GM10266 (cell line): ENCODE results near the gene SLC30A3.

ENCODE experiments used
- DNase-seq: peaks from one replicate; pipeline ENCODE4 v3.0.0; 2012; ENCODE audit errors: extremely low spot score
- CTCF ChIP-seq: IDR thresholded peaks from 2 replicates; pipeline ENCODE4 v1.5.1; 2012; ENCODE audit warnings: mild to moderate bottlenecking, low read depth; ENCODE audit not compliant: control insufficient read depth, insufficient read depth; ENCODE audit errors: missing control alignments

SLC30A3 gene

GRCh38 chr2:27249159-27249890 lies 13.5 kb downstream of the SLC30A3 start:
- TF ChIP-seq CTCF: no peak
- no peak for DNase-seq

DNA sequence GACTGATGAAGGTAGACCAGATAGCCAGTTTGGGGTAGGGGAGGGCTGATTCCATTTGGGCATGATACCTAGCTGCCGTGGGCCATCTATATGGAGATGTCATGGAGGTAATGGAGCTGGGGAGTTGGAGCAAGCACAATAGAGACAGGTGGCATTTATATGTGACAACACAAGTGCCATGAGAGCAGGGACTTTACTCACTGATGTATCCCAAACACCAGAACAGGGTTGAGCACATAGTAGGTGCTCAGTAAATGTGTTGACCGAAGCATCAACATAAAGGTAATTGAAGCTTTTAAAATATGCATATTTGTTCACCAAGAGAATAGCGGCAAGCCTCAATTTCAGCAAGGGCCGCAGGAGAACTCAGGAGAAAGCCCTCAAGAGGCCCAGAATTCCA lies 15.0 kb downstream of the SLC30A3 start:
- DNase-seq: no peak
- TF ChIP-seq CTCF: no peak

DNA sequence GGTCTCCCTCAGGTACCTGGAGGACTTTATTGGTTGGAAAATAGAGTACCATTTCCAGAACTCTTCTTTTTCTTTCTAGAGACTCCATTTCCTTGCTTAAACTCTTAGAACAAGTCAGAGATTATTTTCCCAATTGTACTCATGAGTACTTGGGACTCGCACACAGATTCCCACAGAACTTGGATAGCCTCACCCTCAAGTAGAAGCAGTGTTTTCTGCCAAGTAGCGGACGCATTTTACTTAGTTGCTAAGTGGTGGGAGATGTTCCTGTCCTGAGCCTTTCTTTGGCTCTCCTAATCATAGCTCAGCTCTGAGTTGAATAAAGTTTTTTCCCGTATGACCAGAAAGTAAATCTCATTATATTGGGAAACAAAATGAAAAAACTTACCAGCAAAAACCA lies 17.2 kb downstream of the SLC30A3 start:
- DNase-seq: no peak
- TF ChIP-seq CTCF: no peak

GRCh38 chr2:27245116-27245515 lies 17.7 kb downstream of the SLC30A3 start:
- no peak for TF ChIP-seq CTCF
- DNase-seq: no peak

GRCh38 chr2:27243391-27244130 lies 19.3 kb downstream of the SLC30A3 start:
- TF ChIP-seq CTCF: no peak
- DNase-seq: no peak

DNA sequence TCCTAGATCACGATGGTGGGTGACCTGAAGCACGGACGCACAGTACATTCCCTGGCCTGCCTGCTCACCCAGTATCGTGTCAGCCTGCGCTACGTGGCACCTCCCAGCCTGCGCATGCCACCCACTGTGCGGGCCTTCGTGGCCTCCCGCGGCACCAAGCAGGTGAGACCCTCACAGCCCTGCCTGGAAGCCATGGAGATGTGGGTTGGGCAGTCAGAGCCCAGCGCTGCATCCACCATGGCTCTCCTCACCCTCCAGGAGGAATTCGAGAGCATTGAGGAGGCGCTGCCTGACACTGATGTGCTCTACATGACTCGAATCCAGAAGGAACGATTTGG lies 20.3 kb downstream of the SLC30A3 start:
- TF ChIP-seq CTCF: no peak
- no peak for DNase-seq
